Esophagus mucosa (tissue), 1 donor: ENCODE results near the gene FAM217B. TPM values are rescaled to one million over a fixed set of nuclear protein-coding genes. Genes with fewer than 3 reads are reported as not detected.

Experiments
- ATAC-seq: fragments of 200-7000 bp; cut with Tn5 transposase; one replicate; pipeline ENCODE4 v1.9.1; 2020
- total RNA-seq: library from RNA; stranded (reverse); gene quantifications from one replicate; pipeline ENCODE4 v1.2.4, GENCODE V29; 2023
- donor health status: DM: yes; HTN: yes; CAD: no.

Gene FAM217B
- 11.0 TPM for total RNA-seq

- ATAC-seq, result peak; percentile 98
These were observed at the start of gene FAM217B, which contains the start of gene PPP1R3D for GRCh38 chr20:59940129-59940955. Gene FAM217B, plus strand, starts transcription at chr20:59940389. Its CDS starts 3,555 bp downstream, at chr20:59943944. Gene PPP1R3D, minus strand, starts transcription at chr20:59940305. Its CDS starts 374 bp downstream, at chr20:59939931.

DNA sequence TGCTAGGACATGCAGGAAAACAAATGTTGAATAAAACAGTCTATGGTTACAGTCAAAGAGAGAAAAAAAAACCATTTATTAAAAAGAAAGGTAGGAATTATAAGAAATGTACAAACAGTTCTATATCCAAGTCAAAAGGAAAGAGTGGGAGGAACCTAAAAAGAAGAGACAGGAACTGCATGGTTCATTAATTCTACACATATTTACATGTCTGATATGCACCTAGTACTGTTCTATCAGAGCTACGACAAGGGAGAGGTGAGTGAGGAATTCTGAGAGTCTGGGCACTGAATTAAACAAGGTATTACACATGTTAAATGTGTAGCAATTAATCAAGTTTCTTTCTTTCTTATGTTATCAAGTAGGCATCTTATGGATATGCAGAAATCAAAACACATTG lies 48.6 kb upstream of the FAM217B start:
- no peak for ATAC-seq

GRCh38 chr20:59895908-59896307 lies 44.3 kb upstream of the FAM217B start:
- ATAC-seq, result no peak

DNA sequence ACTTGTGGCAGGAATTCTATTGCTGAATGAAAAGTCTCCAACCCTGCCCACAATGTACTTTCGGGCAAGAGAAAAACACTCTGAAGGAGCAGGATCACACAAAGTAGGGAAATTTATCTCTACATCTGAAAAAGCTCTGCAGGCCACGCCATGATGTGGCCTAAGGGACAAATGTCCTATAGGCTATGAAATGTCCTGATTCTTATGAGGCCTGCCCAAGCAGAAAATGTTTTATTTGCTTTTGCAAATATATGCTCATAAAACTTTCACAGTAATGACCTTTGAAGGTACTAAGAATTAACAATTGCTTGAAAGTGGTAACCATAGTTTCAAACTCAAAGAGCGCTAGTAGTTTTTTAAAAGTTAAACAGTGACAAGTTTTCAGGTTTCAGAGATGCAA lies 37.7 kb upstream of the FAM217B start:
- no peak for ATAC-seq

DNA sequence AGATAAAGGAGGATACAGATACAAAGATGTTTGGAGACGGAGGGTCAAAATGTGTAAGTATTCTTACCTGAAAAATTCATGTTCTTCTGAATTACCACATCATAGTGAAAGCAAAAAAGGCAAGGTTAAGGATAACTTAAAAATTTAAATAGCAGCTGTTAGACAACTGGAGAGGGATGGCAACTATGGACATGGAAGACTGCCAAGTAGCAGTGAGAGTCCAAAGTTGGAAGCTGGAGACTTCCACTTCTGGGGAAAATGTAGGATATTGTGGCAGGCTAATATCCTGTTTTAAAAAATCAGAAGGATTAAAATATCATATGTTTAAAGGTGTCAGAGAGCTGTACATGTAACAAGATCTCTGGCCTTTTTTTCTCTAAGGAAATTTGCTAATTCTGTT lies 36.6 kb upstream of the FAM217B start:
- no peak for ATAC-seq

DNA sequence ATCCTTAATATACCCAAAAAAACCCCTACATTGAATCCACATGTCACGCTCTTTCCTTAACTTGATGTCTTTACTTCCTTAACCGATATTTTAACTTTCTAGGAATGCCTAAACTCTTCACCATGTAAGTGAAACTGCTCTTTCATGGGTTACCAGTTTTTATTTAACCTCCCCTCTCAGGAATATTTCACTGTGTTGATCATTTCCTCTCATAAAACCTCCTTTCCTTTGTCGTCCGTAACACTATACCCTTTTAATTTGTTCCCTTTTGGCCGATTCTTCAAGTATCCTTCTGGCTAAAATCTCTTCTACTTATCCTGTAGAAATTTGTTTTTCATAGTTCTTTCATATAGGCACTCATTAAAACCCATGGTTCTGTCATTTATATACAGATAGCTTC lies 31.3 kb upstream of the FAM217B start:
- no peak for ATAC-seq

DNA sequence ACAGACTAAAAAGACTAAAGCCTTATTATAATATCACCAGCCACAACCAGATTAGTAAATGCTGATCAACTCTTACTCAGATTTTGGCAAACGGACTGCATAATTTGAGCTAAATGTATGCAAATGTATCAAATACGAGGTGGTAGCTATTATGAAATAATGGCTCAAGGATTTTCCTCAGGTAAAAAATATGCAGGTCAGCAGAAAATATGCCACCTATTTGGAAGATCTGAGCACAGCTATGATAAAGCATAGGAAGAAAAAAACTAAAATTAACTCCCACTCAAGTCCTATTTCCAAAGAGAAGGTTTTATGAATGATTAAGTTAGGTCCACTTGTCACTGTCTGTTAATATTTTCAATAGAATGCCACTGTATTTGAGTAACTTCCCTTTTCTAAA lies 29.1 kb upstream of the FAM217B start:
- no peak for ATAC-seq

GRCh38 chr20:59912609-59913008 lies 27.6 kb upstream of the FAM217B start:
- no peak for ATAC-seq

DNA sequence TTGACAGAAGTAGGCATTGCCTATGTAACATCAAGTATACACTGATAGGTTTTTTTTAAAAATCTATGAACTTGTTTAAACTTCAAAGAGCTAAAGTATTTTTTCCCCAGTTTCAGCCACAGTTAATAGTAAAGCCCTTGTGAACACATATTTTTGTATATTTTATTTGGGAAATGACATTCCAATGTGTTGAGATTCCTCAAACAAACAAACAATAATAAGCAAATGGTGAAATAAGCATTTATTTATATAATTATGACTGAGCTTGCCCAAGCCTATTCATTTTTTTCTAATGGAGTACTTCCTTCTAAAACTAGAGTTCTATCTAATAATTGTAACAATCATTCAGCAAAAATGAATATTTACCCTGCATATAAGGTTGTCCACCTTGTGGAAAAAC lies 19.2 kb upstream of the FAM217B start:
- no peak for ATAC-seq

- ATAC-seq, result no peak
These were observed 16.7 kb upstream of the FAM217B start for GRCh38 chr20:59923514-59923913.

- no peak for ATAC-seq
These were observed 14.8 kb upstream of the FAM217B start for GRCh38 chr20:59925359-59925758.

GRCh38 chr20:59925899-59926298 lies 14.3 kb upstream of the FAM217B start:
- no peak for ATAC-seq

DNA sequence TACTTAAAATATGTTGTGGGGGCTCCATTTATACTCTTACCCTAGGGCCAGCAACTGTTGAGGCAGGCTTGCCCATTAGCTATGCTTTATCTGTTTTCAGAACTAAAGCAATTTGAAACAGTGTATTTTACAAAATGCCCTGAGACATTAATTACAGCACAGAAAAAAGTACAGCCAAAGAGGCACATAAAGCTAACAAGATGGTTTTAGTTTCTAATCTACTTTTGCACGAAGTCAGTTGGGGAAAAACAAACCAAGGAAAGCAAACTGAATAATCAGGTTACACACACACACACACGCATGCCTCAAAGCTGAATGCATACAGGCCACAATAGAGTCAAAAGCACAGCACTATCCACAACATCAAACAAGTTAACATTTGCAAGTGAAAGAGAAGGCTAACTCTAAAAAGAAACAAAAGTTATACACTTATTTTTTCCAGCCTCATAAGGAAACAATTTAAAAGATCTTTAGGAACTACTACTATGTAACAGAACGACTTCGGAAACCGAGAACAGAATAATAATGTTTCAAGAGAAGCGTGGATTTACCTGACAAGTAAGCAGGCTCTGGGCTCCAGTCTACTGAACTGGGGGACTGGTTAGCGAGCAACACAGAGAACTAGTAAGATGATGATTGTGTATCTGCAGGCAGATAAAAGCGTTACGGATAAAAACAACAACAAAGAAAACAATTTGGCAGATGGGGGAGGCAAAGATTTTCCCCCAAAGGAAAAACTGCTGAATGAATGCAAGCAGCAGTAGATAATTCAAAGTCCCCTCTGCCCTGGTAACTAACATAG lies 8.5 kb upstream of the FAM217B start:
- no peak for ATAC-seq

- ATAC-seq, result no peak
These were observed 7.4 kb upstream of the FAM217B start for GRCh38 chr20:59932616-59933295.

- ATAC-seq, result peak; percentile 35
These were observed 6.8 kb upstream of the FAM217B start, which contains the start of gene SYCP2 for GRCh38 chr20:59933296-59933848. Gene SYCP2, minus strand, starts transcription at chr20:59933637. Its CDS starts 11,224 bp downstream, at chr20:59922413.

DNA sequence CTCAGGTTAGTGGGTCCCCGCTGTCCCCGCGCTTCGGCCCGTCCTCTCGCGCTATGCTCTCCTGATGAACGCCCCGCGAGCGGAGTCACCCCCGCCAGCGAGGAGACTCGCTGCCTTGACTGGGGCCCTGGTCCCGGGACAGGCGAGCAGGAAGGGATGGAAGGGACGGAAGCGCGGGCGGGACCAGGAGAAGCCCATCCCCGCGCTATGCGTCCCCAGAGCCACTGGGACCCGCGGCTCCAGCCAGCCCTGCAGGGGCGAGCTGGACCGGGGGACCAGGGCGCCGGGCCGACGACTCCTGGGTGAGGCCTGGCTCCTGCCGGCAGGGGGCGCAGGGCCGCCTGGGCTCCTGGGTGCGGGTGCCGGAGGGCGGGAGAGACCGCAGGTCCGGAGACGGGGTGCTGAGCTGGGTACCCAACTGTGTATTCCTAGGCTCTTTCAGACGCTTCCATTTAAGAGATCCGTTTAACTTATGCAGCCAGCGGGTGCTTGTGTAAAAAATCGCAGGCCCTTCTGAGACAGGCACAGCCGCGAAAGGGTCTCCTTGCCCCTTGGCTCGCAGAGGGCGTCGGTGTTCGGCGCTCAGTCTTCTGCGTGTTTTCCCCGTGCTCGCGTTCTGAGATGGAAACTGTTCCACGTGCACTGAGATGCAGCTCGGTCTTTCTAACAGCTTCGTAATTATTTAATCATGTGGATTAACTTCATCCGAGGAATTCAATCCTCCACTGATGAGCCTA lies 6.2 kb upstream of the FAM217B start:
- ATAC-seq, result peak; percentile 83

DNA sequence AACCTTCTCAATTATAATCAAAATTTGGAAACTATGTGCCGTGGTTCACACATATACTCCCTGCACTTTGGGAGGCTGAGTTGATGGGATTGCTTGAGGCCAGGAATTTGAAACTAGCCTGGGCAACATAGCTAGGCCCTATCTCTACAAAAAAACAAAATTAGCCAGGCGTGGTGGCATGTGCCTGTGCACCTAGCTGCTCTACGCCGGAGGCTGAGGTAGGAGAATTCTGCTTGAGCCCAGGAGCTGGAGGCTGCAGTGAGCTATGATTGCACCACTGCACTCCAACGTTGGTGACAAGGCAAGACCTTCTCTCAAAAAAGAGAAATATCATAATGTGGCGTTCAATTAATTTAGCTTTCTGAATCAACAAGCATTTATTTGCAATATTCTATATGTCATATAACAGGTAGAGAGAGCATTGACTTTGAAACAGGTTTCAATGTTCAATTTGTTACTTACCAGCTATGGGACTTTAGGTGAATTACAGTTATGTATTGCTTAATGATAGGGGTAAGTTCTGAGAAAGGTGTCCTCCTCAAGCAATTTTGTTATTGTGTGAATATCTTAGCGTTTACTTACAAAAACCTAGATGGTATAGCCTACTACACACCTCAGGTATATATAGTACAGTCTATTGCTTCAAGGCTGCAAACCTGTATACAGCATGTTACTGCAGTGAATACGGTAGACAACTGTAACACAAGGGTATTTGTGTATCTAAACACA lies 4.6 kb upstream of the FAM217B start:
- no peak for ATAC-seq

GRCh38 chr20:59936409-59936808 lies 3.8 kb upstream of the FAM217B start:
- ATAC-seq, result no peak

- ATAC-seq, result no peak
These were observed 3.0 kb upstream of the FAM217B start for GRCh38 chr20:59937150-59937549.

GRCh38 chr20:59938221-59938620 lies 2.0 kb upstream of the FAM217B start:
- ATAC-seq, result no peak

DNA sequence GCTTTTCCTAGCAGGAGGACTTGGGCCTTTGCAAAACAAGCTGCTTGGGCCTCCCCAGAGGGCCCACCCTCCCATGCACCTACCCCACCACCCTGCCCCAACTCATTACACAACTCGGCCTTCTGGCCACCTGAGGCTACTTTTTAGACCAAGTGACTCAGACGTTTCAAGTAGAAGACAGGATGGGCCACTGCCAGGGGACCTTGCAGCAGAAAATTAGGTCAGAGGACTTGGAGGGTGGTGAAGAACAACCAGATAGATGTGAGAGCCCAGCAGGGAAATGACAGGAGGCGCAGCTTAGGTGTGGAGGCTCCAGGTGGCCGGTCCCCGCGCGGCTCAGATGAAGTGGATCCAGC lies 1.5 kb upstream of the FAM217B start:
- no peak for ATAC-seq
